NCI-H1694 treated with DMSO at 0.1 percent for 48 hours (cell line): ENCODE results near the gene TBC1D10A.
A peak's percentile ranks its signal among the peaks of the same experiment; 100 is the strongest.

ENCODE experiments used
- DNase-seq: peaks from one replicate; lab custom pipeline; 2025; lab: John Stamatoyannopoulos, UW

Gene TBC1D10A

DNA sequence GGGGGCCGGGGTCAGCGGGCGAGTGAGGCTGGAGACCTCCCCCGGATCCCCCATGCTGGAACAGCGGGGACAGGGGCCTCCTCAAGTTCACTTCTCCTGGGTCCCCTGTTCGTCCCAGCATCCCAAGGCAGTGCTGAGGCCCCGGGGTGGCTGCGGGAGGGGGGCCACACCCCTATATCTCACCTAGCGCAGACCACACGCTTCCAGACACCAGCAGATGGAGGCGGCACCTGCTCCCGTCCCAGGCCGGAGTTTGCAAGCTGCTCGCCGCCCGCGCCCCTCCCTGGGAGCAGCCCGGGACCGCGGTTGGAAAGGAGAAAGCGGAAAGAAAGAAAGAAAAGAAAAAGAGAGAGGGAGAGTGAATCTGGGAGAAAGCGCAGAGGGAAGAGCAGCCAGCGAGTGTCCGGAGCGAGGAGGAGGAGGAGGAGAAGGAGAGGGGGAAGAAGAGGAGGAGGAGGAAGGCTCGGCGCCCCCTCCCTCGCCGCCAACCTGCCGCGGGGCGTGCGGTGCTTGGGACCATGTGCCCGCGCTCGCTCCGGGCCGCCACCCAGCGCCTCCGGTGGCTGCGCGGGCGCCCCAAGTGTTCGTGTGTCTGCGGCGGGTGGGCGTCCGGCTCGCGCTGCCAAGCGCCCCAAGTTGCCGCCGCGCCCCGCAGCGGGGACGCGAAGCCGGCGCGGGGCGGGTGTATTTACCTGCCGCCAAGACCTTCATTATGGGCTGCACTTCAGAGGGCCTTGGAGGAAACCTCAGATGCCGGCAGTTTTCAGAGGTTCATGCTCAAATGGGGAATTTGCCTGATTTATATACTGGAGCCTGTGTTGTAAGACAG is 80.5 kb downstream of the TBC1D10A start, which contains the start of gene LIF:
Gene LIF, minus strand, starts transcription at position 775 of the 829 bp plus-strand sequence. Its CDS starts 64 bp downstream, at position 711.
- peak; percentile 26 for DNase-seq

DNA sequence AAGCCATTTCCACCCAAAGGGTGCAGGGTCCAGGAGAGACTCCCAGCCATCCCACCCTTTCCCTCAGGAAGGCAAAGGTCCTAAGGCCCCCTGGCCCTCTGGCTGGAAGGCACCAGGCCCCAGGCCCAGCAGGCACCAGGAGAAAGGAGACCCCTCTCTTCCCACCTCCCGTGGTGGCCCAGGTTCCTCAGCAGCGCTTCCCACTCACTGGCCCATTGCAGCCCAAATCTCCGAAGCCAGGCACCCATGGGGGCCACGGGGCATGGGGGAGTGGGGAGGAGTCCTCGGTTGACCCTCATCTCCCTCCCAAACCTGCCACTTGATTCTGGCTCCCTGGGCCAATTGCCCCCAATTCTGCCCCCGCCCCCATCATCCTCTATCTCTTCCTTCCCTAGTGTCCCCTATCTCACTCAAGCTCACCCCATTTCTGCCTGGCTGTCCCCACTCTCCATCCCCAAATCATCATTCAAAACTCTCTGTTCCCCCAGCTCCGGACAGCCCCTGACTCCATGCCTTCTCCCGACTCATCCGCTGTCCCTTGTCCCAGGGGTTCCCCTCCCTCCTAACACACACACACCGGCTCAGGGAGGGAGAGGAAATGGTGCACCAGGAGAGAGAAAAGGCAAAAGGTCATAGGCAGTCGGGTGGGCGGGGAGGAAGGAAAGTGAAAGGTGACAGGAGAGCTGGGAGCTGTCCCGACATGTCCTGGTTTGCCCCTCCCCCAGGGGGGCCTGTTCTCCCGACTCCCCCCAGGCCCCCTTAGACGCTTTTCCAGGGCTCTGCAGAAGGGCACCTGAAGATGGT is 81.4 kb downstream of the TBC1D10A start:
- no peak for DNase-seq

DNA sequence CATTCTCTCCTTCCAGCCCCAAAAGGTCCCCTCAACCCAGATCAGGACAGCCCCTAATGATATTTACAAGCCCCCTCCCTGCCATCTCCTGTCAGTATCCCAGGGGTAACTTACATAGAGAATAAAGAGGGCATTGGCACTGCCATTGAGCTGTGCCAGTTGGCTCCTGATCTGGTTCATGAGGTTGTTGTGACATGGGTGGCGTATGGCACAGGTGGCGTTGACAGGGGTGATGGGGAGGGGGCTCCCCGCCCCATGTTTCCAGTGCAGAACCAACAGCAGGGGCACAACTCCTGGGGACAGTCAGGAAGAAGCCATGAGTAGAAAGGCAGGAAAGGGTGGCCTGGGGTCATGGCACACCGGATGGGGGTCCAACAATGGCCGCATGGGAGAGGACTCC is 82.1 kb downstream of the TBC1D10A start:
- DNase-seq: no peak

DNA sequence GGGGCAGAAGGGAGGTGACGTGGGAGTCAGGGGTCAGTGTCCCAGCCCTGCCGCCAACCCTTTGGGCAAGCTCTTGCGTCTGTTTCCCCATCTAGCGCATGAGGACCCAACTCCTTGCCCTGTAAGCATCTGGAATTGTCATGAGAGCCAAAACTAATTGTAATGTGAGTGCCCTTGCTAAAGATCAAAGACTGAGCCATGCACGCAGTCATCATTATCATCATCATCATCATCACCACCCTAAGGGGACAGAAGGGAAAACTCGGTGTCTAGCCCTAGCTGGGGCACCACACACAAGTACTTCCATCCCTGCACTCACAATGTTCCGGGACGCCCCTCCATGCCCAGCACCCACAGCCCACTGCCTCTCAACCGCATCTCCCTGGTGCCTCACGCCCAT is 82.7 kb downstream of the TBC1D10A start:
- DNase-seq: no peak

DNA sequence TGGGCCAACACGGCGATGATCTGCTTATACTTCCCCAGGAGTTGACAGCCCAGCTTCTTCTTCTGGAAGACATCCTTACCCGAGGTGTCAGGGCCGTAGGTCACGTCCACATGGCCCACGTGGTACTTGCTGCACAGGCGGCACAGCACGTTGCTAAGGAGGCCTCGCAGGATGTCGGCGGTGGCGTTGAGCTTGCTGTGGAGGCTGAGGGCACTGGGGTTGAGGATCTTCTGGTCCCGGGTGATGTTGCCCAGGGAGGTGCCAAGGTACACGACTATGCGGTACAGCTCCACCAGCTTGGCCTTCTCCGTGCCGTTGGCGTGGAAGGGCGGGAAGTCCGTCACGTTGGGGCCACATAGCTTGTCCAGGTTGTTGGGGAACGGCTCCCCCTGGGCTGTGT is 83.1 kb downstream of the TBC1D10A start:
- DNase-seq: no peak
